ENCODE measurements around the gene MTMR12.

The MTMR12 gene

DNA sequence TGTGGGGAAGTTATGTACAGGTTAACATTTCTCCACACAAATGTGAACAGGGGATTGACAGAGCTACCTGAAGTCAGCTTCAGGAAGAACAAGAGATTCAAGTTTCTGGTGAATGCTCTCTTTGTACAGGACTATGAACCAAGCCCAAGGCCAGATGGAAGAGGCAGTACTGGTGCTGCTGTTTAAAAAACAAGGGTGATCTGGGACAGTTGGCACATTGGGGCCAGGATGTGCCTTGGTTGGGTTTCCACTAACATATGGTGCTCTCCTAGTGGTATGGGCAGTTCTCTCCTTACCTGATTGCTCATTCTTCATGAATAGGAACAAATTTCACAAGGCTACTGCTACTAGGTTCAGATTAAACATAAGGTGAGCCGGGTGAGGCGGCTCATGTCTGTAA lies 40.0 kb downstream of the MTMR12 start:
- no peak for DNase-seq

- DNase-seq, result no peak
These were observed 41.8 kb downstream of the MTMR12 start for GRCh38 chr5:32270946-32271345.

DNA sequence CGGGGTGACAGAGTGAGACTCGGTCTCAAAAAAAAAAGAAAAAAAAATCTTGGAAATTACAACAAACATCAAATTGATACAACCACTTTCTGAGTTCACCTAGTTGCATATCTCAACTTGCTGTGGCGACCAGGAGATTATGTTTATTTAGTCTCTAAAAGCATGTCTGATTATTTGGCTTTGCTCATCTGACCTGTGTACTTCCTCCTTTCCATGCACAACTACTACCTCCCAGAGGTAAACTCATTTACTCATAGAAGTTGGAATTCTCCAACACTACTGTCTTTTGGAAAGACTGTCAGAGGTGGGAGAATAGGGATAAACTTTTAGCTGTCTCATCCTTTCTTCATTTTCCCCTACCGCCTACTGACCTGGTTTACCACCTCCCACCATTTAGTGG lies 42.6 kb downstream of the MTMR12 start:
- DNase-seq, result no peak

DNA sequence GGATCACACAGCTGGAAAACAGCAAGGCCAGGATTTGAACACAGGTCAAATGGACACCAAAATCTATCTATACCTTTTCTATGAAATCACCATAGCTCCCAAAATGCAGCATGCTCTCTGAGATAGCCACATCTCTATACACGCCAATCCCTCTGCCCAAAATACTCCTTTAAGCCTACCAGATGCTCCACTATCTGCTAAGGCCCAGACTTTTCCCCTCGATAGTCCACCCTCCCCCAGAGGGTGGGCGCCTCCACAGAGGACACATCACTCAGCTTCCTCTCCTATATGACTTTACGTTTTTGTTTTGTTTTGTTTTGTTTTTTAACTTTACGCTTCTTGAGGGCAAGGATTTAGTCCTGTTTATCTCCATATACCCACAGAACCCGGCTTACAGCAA lies 46.8 kb downstream of the MTMR12 start:
- DNase-seq, result no peak

DNA sequence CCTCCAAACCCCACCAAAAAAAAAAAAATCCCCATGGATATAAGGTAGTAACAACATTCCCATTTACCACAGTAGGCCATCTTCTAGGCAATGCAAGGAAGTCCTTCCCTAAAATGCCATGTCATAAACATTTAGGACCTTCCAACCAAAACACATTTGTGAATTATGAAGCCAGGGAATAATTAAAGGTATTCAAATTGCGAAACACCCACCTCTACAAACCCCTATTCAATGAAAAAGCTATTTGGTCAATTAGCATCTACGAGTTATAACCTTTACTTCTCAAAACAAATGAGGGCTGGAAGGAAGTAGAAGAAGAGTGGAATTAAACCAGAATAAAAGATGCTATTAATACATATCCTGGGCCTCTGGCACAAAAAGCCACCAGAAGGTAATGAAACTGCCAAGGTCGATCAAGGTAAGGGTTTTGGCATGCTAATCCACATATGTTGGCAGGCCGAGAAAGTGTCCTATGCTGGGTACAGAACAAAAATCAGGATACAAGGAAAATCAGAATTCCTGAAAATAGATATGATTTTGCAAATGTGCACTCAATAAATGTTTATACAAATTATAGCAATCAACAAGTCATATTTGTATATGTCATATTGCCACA lies 47.7 kb downstream of the MTMR12 start:
- DNase-seq, result no peak

DNA sequence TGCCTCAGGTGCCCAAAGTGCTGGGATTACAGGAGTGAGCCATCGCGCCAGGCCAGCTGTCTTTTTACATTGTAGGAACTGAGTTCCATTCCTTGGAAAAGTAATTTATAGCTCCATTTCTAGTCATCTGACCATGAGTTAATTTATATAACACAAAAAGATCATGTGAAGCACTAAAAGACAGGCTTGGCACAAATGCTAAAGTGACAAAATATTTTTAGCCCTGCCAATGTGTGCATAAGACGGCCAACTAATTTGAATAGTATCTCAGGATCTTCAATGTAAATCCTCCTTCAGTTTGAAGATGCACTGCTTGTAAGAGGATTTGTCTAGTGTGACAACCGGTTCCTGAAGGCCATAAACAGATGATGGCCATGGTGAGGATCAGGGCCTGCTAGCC lies 49.1 kb downstream of the MTMR12 start:
- DNase-seq, result no peak

- peak; percentile 4 for DNase-seq
These were observed 51.5 kb downstream of the MTMR12 start for GRCh38 chr5:32261198-32261597.

DNA sequence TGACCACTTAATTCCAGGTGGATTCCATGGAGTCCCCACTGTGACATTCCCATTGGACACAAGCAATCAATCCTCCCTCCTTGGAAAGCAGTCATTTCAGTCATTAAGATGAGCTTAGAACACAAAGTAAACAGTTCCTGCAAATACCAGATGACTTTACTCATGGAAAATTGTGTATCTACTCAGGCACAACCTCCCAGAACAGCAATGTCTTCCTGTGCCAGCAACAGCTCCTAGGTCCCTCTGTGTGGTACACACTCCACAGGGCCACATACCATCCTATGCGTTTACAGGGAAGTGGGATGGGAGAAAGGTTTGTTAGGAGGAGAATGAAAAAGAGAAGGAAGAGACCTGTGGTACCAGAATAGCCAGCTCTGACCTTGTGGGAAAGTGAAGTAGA lies 53.7 kb downstream of the MTMR12 start:
- DNase-seq, result no peak

DNA sequence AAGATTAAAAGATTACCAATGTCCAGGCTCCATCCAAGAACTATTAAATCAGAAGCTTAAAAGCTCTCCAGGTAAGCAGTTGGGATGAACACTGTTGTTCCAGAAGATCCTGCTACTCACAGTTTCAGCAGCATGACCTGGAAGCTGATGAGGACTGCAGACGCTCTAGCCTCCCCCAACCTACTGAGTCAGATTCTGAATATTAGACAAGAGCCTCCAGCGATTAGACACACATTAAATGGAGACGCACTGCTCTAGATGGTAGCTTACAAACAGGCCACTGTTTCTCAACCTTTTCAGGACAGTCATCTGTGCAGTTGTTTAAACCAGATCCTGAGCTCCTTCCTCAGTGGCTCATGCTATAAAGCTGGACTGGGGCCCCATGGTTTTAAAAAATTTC lies 54.3 kb downstream of the MTMR12 start:
- no peak for DNase-seq

GRCh38 chr5:32255540-32255900 lies 57.2 kb downstream of the MTMR12 start:
- DNase-seq, result no peak

GRCh38 chr5:32254881-32255539 lies 57.7 kb downstream of the MTMR12 start:
- DNase-seq, result no peak

DNA sequence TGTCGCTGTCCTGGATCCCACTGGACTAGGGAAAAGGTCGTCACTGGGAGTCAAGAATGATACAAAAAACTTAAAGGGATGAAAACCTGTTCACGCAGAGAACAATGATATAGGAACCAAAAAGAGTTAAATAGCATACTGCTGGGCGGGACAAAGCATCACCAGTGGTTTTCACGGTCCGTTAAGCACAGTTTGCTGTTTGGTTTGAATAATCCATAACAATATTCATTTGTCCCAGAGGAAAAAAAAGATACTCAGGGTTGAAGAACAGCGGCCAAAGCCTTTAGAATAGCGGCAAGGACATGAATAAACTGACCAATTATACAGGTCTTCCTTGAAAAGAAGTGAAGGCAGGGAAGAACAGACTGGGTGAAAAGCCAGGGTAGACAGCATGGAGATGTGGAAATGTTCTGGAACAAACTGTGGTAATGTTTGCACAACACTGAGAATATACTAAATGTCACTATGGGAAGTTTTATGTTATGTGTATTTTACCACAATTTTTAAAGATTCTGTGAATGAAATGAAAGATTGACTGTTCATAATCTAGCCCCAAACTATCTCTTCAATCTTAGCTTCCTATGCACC lies 60.8 kb downstream of the MTMR12 start:
- DNase-seq, result no peak

DNA sequence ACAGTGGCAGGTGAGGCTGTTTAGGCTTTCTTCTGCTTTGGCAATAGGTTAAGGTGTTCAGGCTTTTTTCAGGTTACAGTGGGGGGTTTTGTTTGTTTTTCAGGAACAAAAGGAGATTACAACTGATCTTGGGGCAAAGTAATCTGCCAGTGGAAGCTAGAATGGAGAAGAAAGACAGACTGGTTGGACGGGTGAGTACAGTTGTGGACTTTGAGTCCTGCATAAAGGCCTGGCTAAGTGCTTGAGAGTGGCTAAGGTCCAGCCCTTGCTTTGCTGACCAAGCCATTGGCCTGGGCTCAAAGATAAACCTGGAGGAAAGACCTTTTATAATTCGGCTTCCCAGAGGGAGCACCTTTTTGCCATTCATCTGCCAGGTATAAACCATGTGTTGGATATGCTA lies 63.1 kb downstream of the MTMR12 start:
- no peak for DNase-seq

- DNase-seq, result no peak
These were observed 67.0 kb downstream of the MTMR12 start for GRCh38 chr5:32245742-32246141.

- DNase-seq, result no peak
These were observed 68.7 kb downstream of the MTMR12 start for GRCh38 chr5:32244017-32244416.

GRCh38 chr5:32241034-32241783 lies 71.5 kb downstream of the MTMR12 start:
- DNase-seq, result no peak

DNA sequence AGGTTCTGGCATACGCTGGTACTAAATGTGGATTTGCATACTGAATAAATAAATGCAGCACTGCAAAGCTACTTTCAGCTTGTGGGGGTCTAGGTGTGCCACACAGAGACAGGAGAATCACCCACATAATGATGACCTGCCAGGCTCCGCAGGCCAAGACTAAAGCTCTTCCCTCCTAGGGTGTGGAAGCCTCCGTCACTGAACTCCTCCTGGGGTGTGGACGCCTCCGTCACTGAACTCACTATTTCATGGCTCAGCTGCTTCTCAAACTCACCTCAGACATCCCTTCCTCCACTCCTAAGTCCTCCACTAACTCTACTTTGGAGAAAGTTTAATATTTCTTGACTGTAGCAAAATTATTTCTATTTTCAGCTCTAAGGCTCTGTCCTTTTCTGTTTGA lies 73.4 kb downstream of the MTMR12 start:
- no peak for DNase-seq

DNA sequence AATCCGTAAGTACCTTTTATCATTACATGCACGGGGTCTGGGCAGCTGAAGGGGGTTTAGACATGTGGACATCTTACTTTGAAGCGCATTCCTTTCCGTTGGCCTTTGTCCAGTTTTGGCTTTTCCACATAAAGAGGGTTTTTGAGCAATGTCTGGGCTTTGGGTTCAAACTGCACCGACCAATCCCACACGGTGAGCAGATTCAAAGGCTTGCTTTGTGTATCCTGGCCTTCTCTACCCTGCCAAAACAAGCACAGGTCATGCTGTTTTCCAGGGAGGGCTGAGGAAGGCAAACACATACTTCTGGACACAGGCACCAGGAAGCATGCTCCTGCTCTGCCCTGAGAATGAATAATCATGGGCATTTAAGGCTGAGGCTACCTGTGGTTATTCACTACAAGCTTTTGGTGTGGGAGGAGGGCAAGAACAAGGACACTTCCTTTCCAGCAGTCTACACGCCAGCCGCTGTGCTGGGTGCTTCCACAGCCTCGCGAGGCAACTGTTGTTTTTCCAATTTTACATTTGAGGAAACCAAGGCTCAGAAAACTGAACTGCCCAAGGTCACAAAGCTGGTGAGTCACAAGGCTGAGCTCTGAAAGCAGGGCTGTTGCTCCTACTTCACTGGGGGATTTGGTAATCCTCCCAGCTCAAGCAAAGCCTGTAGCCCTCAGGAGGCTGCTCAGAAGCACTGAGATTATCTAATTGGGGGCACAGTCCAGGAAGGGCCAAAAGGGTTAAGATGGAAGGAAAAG lies 78.9 kb downstream of the MTMR12 start:
- peak; percentile 64 for DNase-seq

- no peak for DNase-seq
These were observed 79.5 kb downstream of the MTMR12 start for GRCh38 chr5:32233220-32233695.

GRCh38 chr5:32232441-32233219 lies 80.1 kb downstream of the MTMR12 start:
- peak; percentile 83 for DNase-seq

GRCh38 chr5:32231929-32232328 lies 80.8 kb downstream of the MTMR12 start:
- peak; percentile 18 for DNase-seq

- peak; percentile 46 for DNase-seq
These were observed 81.5 kb downstream of the MTMR12 start for GRCh38 chr5:32231241-32231640.

Data from suppressor macrophage treated with lipopolysaccharide for 4 hours (primary cell).